ENCODE data around the gene IL4R.
"Not testable (repeated sequence)": the region's sequence is repeated elsewhere in the genome, so short reads cannot be mapped to it uniquely, and the experiment has no call there.

IL4R gene

GRCh38 chr16:27327586-27327915 lies 13.8 kb downstream of the IL4R start:
- in situ Hi-C loops (cut with MboI; ENCODE audit: low sequenced_read_pairs) = no loop called here

GRCh38 chr16:27328937-27329336 lies 15.2 kb downstream of the IL4R start:
- in situ Hi-C loops (cut with MboI; ENCODE audit: low sequenced_read_pairs) = no loop called here

- in situ Hi-C loops (cut with MboI; ENCODE audit: low sequenced_read_pairs) = not testable (repeated sequence)
These were observed 15.8 kb downstream of the IL4R start for GRCh38 chr16:27329376-27330079.

- in situ Hi-C loops (cut with MboI; ENCODE audit: low sequenced_read_pairs) = no loop called here
These were observed 16.8 kb downstream of the IL4R start for GRCh38 chr16:27330542-27330941.

- in situ Hi-C loops (cut with MboI; ENCODE audit: low sequenced_read_pairs) = no loop called here
These were observed 18.3 kb downstream of the IL4R start for GRCh38 chr16:27332105-27332504.

GRCh38 chr16:27333104-27333503 lies 19.3 kb downstream of the IL4R start:
- in situ Hi-C loops (cut with MboI; ENCODE audit: low sequenced_read_pairs) = no loop called here

GRCh38 chr16:27333549-27333948 lies 19.8 kb downstream of the IL4R start:
- in situ Hi-C loops (cut with MboI; ENCODE audit: low sequenced_read_pairs) = no loop called here

- in situ Hi-C loops (cut with MboI; ENCODE audit: low sequenced_read_pairs) = no loop called here
These were observed 20.5 kb downstream of the IL4R start for GRCh38 chr16:27334192-27334764.

- in situ Hi-C loops (cut with MboI; ENCODE audit: low sequenced_read_pairs) = no loop called here
These were observed 21.1 kb downstream of the IL4R start for GRCh38 chr16:27334838-27335237.

- in situ Hi-C loops (cut with MboI; ENCODE audit: low sequenced_read_pairs) = no loop called here
These were observed 21.7 kb downstream of the IL4R start for GRCh38 chr16:27335349-27336053.

- in situ Hi-C loops (cut with MboI; ENCODE audit: low sequenced_read_pairs) = no loop called here
These were observed 23.2 kb downstream of the IL4R start for GRCh38 chr16:27337024-27337423.

- in situ Hi-C loops (cut with MboI; ENCODE audit: low sequenced_read_pairs) = no loop called here
These were observed 25.4 kb downstream of the IL4R start for GRCh38 chr16:27339180-27339579.

- in situ Hi-C loops (cut with MboI; ENCODE audit: low sequenced_read_pairs) = no loop called here
These were observed 26.9 kb downstream of the IL4R start for GRCh38 chr16:27340654-27341053.

- in situ Hi-C loops (cut with MboI; ENCODE audit: low sequenced_read_pairs) = no loop called here
These were observed 27.8 kb downstream of the IL4R start for GRCh38 chr16:27341549-27341948.

GRCh38 chr16:27341971-27342370 lies 28.2 kb downstream of the IL4R start:
- in situ Hi-C loops (cut with MboI; ENCODE audit: low sequenced_read_pairs) = no loop called here

GRCh38 chr16:27344721-27345120 lies 30.9 kb downstream of the IL4R start:
- in situ Hi-C loops (cut with MboI; ENCODE audit: low sequenced_read_pairs) = no loop called here

GRCh38 chr16:27345201-27345600 lies 31.4 kb downstream of the IL4R start:
- in situ Hi-C loops (cut with MboI; ENCODE audit: low sequenced_read_pairs) = no loop called here

GRCh38 chr16:27346819-27347218 lies 33.0 kb downstream of the IL4R start:
- in situ Hi-C loops (cut with MboI; ENCODE audit: low sequenced_read_pairs) = no loop called here

GRCh38 chr16:27347930-27348685 lies 34.3 kb downstream of the IL4R start:
- in situ Hi-C loops (cut with MboI; ENCODE audit: low sequenced_read_pairs) = no loop called here

GRCh38 chr16:27349276-27349675 lies 35.5 kb downstream of the IL4R start:
- in situ Hi-C loops (cut with MboI; ENCODE audit: low sequenced_read_pairs) = no loop called here

- in situ Hi-C loops (cut with MboI; ENCODE audit: low sequenced_read_pairs) = no loop called here
These were observed 36.2 kb downstream of the IL4R start for GRCh38 chr16:27350006-27350405.

- in situ Hi-C loops (cut with MboI; ENCODE audit: low sequenced_read_pairs) = no loop called here
These were observed 38.2 kb downstream of the IL4R start for GRCh38 chr16:27351989-27352388.
